Measurements from ENCODE around the gene PRPF6.

PRPF6 gene

GRCh38 chr20:64067733-64068307 lies 86.9 kb downstream of the PRPF6 start:
- DNase-seq = no peak

GRCh38 chr20:64068386-64069208 lies 87.7 kb downstream of the PRPF6 start:
- no peak for DNase-seq

GRCh38 chr20:64069209-64069613 lies 88.3 kb downstream of the PRPF6 start:
- no peak for DNase-seq

- no peak for DNase-seq
Measured at GRCh38 chr20:64069614-64070243, 88.8 kb downstream of the PRPF6 start.

- no peak for DNase-seq
Measured at GRCh38 chr20:64070244-64070993, 89.5 kb downstream of the PRPF6 start.

GRCh38 chr20:64071341-64072332 lies 90.7 kb downstream of the PRPF6 start:
- no peak for DNase-seq

- no peak for DNase-seq
Measured at GRCh38 chr20:64072498-64073063, 91.6 kb downstream of the PRPF6 start.

GRCh38 chr20:64073476-64074183 lies 92.7 kb downstream of the PRPF6 start:
- no peak for DNase-seq

- DNase-seq = no peak
Measured at GRCh38 chr20:64074184-64074789, 93.4 kb downstream of the PRPF6 start.

- no peak for DNase-seq
Measured at GRCh38 chr20:64074963-64075362, 94.0 kb downstream of the PRPF6 start.

GRCh38 chr20:64075556-64075955 lies 94.6 kb downstream of the PRPF6 start:
- DNase-seq = no peak

GRCh38 chr20:64076061-64076997 lies 95.4 kb downstream of the PRPF6 start:
- no peak for DNase-seq

- DNase-seq = peak; percentile 76
Measured at GRCh38 chr20:64077094-64077493, 96.2 kb downstream of the PRPF6 start.

GRCh38 chr20:64077541-64077875 lies 96.6 kb downstream of the PRPF6 start:
- no peak for DNase-seq

- peak; percentile 77 for DNase-seq
Measured at GRCh38 chr20:64077876-64078551, 97.1 kb downstream of the PRPF6 start.

- DNase-seq = no peak
Measured at GRCh38 chr20:64078934-64079272, 98.0 kb downstream of the PRPF6 start.

- DNase-seq = peak; percentile 84
Measured at GRCh38 chr20:64079273-64080012, 98.5 kb downstream of the PRPF6 start, which contains the start of gene RGS19. TSS of gene RGS19 (minus strand) at chr20:64079518. CDS start at chr20:64076886, 2,632 bp downstream.
